SK-N-SH (cell line): ENCODE measurements around the gene PARD3. TPM values are rescaled to one million over a fixed set of nuclear protein-coding genes. Genes with fewer than 3 reads are reported as not detected.

Experiments
- CTCF ChIA-PET: fragments of 300-600, 350-600 bp; formaldehyde crosslinking; extraction: SDS; loops from one replicate; lab custom pipeline; 2021; lab: Yijun Ruan, JAX
- POLR2A ChIA-PET: fragments of 350-600 bp; sonication (Branson Sonifier 250); formaldehyde crosslinking; extraction: SDS; loops from one replicate; lab custom pipeline; 2020; ENCODE audit warnings: antibody characterized with exemption, inconsistent platforms; lab: Yijun Ruan, JAX
- DNase-seq: peaks from one replicate; pipeline ENCODE4 v3.0.0; 2012
- H2AFZ ChIP-seq: fragments of 200-600 bp; sonication (generic); 2 replicates; pipeline ENCODE4 v1.8.1; 2016; ENCODE audit warnings: antibody characterized with exemption, mild to moderate bottlenecking, low read depth
- H3F3A ChIP-seq: fragments of 200-600 bp; sonication (generic); replicated peaks from 2 replicates; pipeline ENCODE3; 2016; ENCODE audit warnings: antibody characterized with exemption, mild to moderate bottlenecking; ENCODE audit not compliant: insufficient read depth
- H3K27ac ChIP-seq, 2 experiments: fragments of 200-500 bp in 1 of 2; fragments of 200-600 bp in 1 of 2; sonication (Bioruptor generic) in 1 of 2; sonication (generic), shearing (Covaris generic) in 1 of 2; 2 replicates each; pipeline versions ENCODE4 v1.5.1 to v1.6.1; 2014 to 2016; ENCODE audit warnings: low read depth in 2 of 2, inconsistent platforms in 1 of 2, low read length in 1 of 2, mild to moderate bottlenecking in 1 of 2, mixed read lengths in 1 of 2
- H3K27me3 ChIP-seq: fragments of 200-600 bp; sonication (generic), shearing (Covaris generic); 2 replicates; pipeline ENCODE4 v1.6.1; 2016; ENCODE audit warnings: mixed run types; ENCODE audit not compliant: insufficient read depth
- H3K36me3 ChIP-seq, 2 experiments: fragments of 200-500 bp in 1 of 2; fragments of 200-600 bp in 1 of 2; sonication (Bioruptor generic) in 1 of 2; sonication (generic) in 1 of 2; replicated peaks in 1 of 2; 2 replicates each; pipeline versions ENCODE3 to v1.5.1; 2014 to 2016; ENCODE audit warnings: low read length in 1 of 2, mild to moderate bottlenecking in 1 of 2; ENCODE audit not compliant: insufficient read depth in 2 of 2, control insufficient read depth in 1 of 2
- H3K4me1 ChIP-seq, 2 experiments: fragments of 200-500 bp in 1 of 2; fragments of 200-600 bp in 1 of 2; sonication (Bioruptor generic) in 1 of 2; sonication (generic), shearing (Covaris generic) in 1 of 2; 2 replicates each; pipeline versions ENCODE4 v1.5.1 to v1.6.1; 2014 to 2016; ENCODE audit warnings: low read depth in 1 of 2, low read length in 1 of 2, mixed run types in 1 of 2; ENCODE audit not compliant: insufficient read depth in 2 of 2, control insufficient read depth in 1 of 2
- H3K4me2 ChIP-seq: fragments of 200-600 bp; sonication (generic), shearing (Covaris generic); 2 replicates; pipeline ENCODE4 v1.6.1; 2017; ENCODE audit warnings: mixed run types
- H3K4me3 ChIP-seq, 2 experiments: fragments of 200-500 bp in 1 of 2; fragments of 200-600 bp in 1 of 2; sonication (Bioruptor generic) in 1 of 2; sonication (generic), shearing (Covaris generic) in 1 of 2; 2 replicates each; pipeline versions ENCODE4 v1.5.1 to v1.8.1; 2014 to 2016; ENCODE audit warnings: low read depth in 2 of 2, inconsistent platforms in 1 of 2, low read length in 1 of 2, mild to moderate bottlenecking in 1 of 2, mixed read lengths in 1 of 2, moderate library complexity in 1 of 2
- H3K79me2 ChIP-seq: fragments of 200-600 bp; sonication (generic); 2 replicates; pipeline ENCODE4 v1.8.1; 2017; ENCODE audit warnings: mild to moderate bottlenecking; ENCODE audit not compliant: insufficient read depth
- H3K9ac ChIP-seq: fragments of 200-600 bp; sonication (generic); 2 replicates; pipeline ENCODE4 v1.6.1; 2017; ENCODE audit warnings: mixed run types
- H3K9me2 ChIP-seq: fragments of 200-600 bp; sonication (generic); 2 replicates; pipeline ENCODE4 v1.6.1; 2017; ENCODE audit warnings: mixed run types
- H3K9me3 ChIP-seq: fragments of 200-600 bp; sonication (generic); 2 replicates; pipeline ENCODE4 v1.6.1; 2017; ENCODE audit warnings: mixed run types, mild to moderate bottlenecking, moderate library complexity
- H4K20me1 ChIP-seq: fragments of 200-600 bp; sonication (generic); 2 replicates; pipeline ENCODE4 v1.6.1; 2017; ENCODE audit warnings: mild to moderate bottlenecking, mixed run types; ENCODE audit not compliant: insufficient read depth
- ELF1 ChIP-seq: IDR thresholded peaks from 2 replicates; pipeline ENCODE4 v1.4.0; 2012
- EZH2phosphoT487 ChIP-seq: fragments of 200-600 bp; sonication (generic); IDR thresholded peaks from 2 replicates; pipeline ENCODE4 v1.6.1; 2017; ENCODE audit warnings: low read depth, mixed run types, mild to moderate bottlenecking, antibody characterized with exemption, moderate library complexity, borderline replicate concordance
- FOSL2 ChIP-seq: IDR thresholded peaks from 2 replicates; pipeline ENCODE4 v1.4.0; 2012; ENCODE audit warnings: low read depth, mild to moderate bottlenecking, moderate library complexity, borderline replicate concordance
- FOXJ3 ChIP-seq: sonication (generic); formaldehyde crosslinking; IDR thresholded peaks from 2 replicates; pipeline ENCODE4 v1.5.1; 2020; ENCODE audit warnings: mild to moderate bottlenecking, missing genetic modification reagents
- FOXM1 ChIP-seq: IDR thresholded peaks from 2 replicates; pipeline ENCODE4 v1.4.0; 2012; ENCODE audit warnings: low read depth, mild to moderate bottlenecking
- GABPA ChIP-seq: IDR thresholded peaks from 2 replicates; pipeline ENCODE4 v1.4.0; 2012; ENCODE audit warnings: low read depth, mild to moderate bottlenecking
- GATA2 ChIP-seq: sonication (generic); formaldehyde crosslinking; IDR thresholded peaks from 2 replicates; pipeline ENCODE4 v1.5.0; 2020; ENCODE audit warnings: mild to moderate bottlenecking, missing genetic modification reagents
- MAX ChIP-seq: IDR thresholded peaks from 2 replicates; pipeline ENCODE4 v1.4.0; 2012; ENCODE audit warnings: low read depth
- MXI1 ChIP-seq: IDR thresholded peaks from 2 replicates; pipeline ENCODE4 v1.6.1; 2012; ENCODE audit warnings: mild to moderate bottlenecking, low read depth, low read length, improper control_type of control experiment
- NFIC ChIP-seq: IDR thresholded peaks from 2 replicates; pipeline ENCODE4 v1.4.0; 2012; ENCODE audit warnings: borderline replicate concordance
- POLR2AphosphoS5 ChIP-seq: IDR thresholded peaks from 2 replicates; pipeline ENCODE4 v1.6.1; 2012; ENCODE audit warnings: low read depth, low read length
- RAD21 ChIP-seq: IDR thresholded peaks from 2 replicates; pipeline ENCODE4 v1.6.1; 2012; ENCODE audit warnings: mild to moderate bottlenecking, low read length
- RFX5 ChIP-seq: IDR thresholded peaks from 2 replicates; pipeline ENCODE4 v1.6.1; 2012; ENCODE audit warnings: mild to moderate bottlenecking, improper control_type of control experiment, low read length
- RXRA ChIP-seq: IDR thresholded peaks from 2 replicates; pipeline ENCODE4 v1.4.0; 2012; ENCODE audit warnings: low read depth, mild to moderate bottlenecking, borderline replicate concordance
- SIN3A ChIP-seq: IDR thresholded peaks from 2 replicates; pipeline ENCODE4 v1.6.1; 2012; ENCODE audit warnings: low read depth, mild to moderate bottlenecking, low read length, moderate library complexity, borderline replicate concordance
- USF2 ChIP-seq: fragments of 150-350 bp; IDR thresholded peaks from 2 replicates; pipeline ENCODE4 v1.6.1; 2017; ENCODE audit warnings: antibody characterized with exemption, low read length, low read depth, borderline replicate concordance
- ZBTB33 ChIP-seq: IDR thresholded peaks from 2 replicates; pipeline ENCODE4 v1.4.0; 2012; ENCODE audit warnings: low read depth, borderline replicate concordance
- WGBS: methylation state at CpG from one replicate; pipeline ENCODE4 v1.1.6; 2017; ENCODE audit warnings: low lambda C conversion rate; 5-methylcytosine and 5-hydroxymethylcytosine counted together
- polyA plus RNA-seq, 3 experiments: library from polyadenylated mRNA; depleted of rRNA; stranded (reverse); fragments of >200 nt; gene quantifications; 2 replicates each; pipeline ENCODE4 v1.2.3, GENCODE V29; 2012

The PARD3 gene
- polyA plus RNA-seq, 1 of the 3 experiments (the other 2 are of a cell fraction): 29.4 TPM

- TF ChIP-seq RXRA (no peak), MAX (no peak)
Observed at GRCh38 chr10:34205452-34205851, 609.6 kb downstream of the PARD3 start (continued).

- H3K27ac ChIP-seq: no peak overlapping the region
- H2AFZ ChIP-seq: no peak overlapping the region
- 87% methylated on average over 7 of the region's 7 CpGs for WGBS
- no peaks in the 10 kb centered on the region for H3F3A ChIP-seq
- H3K79me2 ChIP-seq: no peaks in the 10 kb centered on the region
- no peaks in the 10 kb centered on the region for H3K36me3 ChIP-seq
- no peaks in the 10 kb centered on the region for H3K9me2 ChIP-seq
- no peak for DNase-seq
- H3K27me3 ChIP-seq: no peaks in the 10 kb centered on the region
- H4K20me1 ChIP-seq: no peaks in the 10 kb centered on the region
- peaks cover 0 to 14% of the 10 kb centered on the region in 2 experiments; a peak in 2 of 4 replicates for H3K4me1 ChIP-seq
- H3K4me2 ChIP-seq: no peak overlapping the region
- H3K9me3 ChIP-seq: no peaks in the 10 kb centered on the region
- POLR2A ChIA-PET: no interaction called here
- TF ChIP-seq RAD21 (no peak), SIN3A (no peak), ELF1 (no peak)
- CTCF ChIA-PET: no interaction called here
- H3K9ac ChIP-seq: no peak overlapping the region
- no peak overlapping the region for H3K4me3 ChIP-seq
Observed at GRCh38 chr10:34203966-34204630, 611.0 kb downstream of the PARD3 start.

GRCh38 chr10:34200355-34200901, 614.7 kb downstream of the PARD3 start:
- WGBS: 37% methylated on average over 4 of the region's 4 CpGs
- Histone ChIP-seq H3K4me1 (peaks cover 0 to 17% of the 10 kb centered on the region in 2 experiments; a peak in 2 of 4 replicates), H3K4me3 (no peak overlapping the region), H4K20me1 (no peaks in the 10 kb centered on the region), H3K9ac (no peak overlapping the region), H3F3A (no peaks in the 10 kb centered on the region), H3K27ac (peak overlapping the region in 1 of 2 experiments; percentile 86; a peak in 2 of 4 replicates), H3K9me2 (no peaks in the 10 kb centered on the region), H3K36me3 (no peaks in the 10 kb centered on the region), H3K9me3 (no peaks in the 10 kb centered on the region), H3K4me2 (no peak overlapping the region), H3K27me3 (no peaks in the 10 kb centered on the region), H3K79me2 (no peaks in the 10 kb centered on the region), H2AFZ (no peak overlapping the region)
- ChIA-PET POLR2A (no interaction called here), CTCF (interaction anchor here (0.8 to 1.7 kb wide), 3 partner anchors 10 to 438 kb away, joined by 3 to 5 read pairs (median 3); no protein-coding TSS in a partner anchor)
- peak; percentile 56 for DNase-seq
- TF ChIP-seq MXI1 (peak; percentile 26; the same call in 1 of the 2 replicates), EZH2phosphoT487 (no peak), ZBTB33 (no peak), POLR2AphosphoS5 (no peak), USF2 (no peak), FOSL2 (no peak), NFIC (no peak), FOXM1 (no peak), GATA2 (CRISPR knock-in tag) (peak; percentile 55; the same call in 1 of the 2 replicates), SIN3A (no peak), RFX5 (no peak), GABPA (no peak), RXRA (no peak), FOXJ3 (CRISPR knock-in tag) (no peak)
